Measurements from ENCODE around the gene AGPAT3. TPM values are rescaled to one million over a fixed set of nuclear protein-coding genes. Genes with fewer than 3 reads are reported as not detected.

Gene AGPAT3
- total RNA-seq, 5 donors from 2014 or later (not counting 1 experiment from before 2014, with no cell fraction given): 48.4 to 77.2 (median 65.1) TPM

DNA sequence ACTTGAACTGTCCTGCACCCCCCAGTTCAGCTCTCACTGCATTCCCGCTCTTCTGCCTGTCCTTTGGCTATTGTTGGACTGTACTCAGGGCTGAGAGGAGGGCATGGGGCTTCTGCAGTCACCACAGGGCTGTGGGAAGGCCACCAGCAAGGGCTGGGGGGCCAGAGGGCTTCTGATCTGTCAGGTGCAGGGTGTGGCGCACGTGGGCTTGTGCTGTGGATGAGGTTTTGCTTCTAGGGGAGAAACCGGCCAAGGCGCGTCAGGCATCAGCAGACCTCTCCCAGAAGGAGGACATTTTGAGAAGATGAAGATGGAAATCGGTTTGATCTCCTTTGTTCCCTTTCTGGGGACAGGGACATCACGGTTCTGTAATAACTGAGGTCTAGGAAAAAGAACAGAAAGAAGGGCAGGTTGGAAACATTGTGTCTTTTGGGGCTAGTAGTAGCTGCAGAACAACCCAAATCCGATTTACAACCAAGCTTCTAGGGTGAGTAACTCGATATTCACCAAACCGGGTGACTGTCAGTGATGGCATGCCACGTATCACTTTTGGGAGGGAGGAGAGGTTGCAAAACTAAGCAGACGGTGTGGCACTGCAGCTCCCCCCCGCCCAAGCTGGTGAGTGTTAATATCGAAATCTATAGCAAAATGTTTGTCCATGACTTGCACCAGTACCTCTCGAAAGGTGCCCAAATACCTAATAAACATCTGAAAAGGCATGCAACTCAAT is 40.9 kb downstream of the AGPAT3 start:
- Mint-ChIP-seq H3K9me3 (no peaks in the 10 kb centered on the region), H3K4me1 (peaks cover 23 to 40% (median 26%) of the 10 kb centered on the region in 3 donors), H3K27ac (no peak overlapping the region), H3K4me3 (no peak overlapping the region), H3K36me3 (peaks cover 28% of the 10 kb centered on the region), H3K27me3 (no peaks in the 10 kb centered on the region)
- CTCF ChIA-PET: no interaction called here
- H3K27me3 ChIP-seq (replicated peaks in 1 of 2; ENCODE audit: control insufficient read depth in 2 of 2, extremely low read depth in 1 of 2, insufficient read depth in 2 of 2, low read length in 1 of 2): no peaks in the 10 kb centered on the region
- H3K4me1 ChIP-seq (ENCODE audit: control insufficient read depth in 1 of 2, extremely low read depth in 1 of 2, insufficient read depth in 2 of 2, low read length in 2 of 2): peaks cover 0 to 8% of the 10 kb centered on the region in 2 experiments
- H3K4me3 ChIP-seq (ENCODE audit: control insufficient read depth in 1 of 2, extremely low read depth in 1 of 2, low read length in 1 of 2): no peak overlapping the region
- WGBS (ENCODE audit: insufficient coverage): 93% methylated on average over 11 of the region's 16 CpGs
- ATAC-seq (replicated peaks in 1 of 4) (no peak), DNase-seq (no peak)
- H3K27ac ChIP-seq (ENCODE audit: low read length): no peak overlapping the region
- H3K36me3 ChIP-seq (ENCODE audit: control insufficient read depth in 2 of 2, extremely low read depth in 1 of 2, insufficient read depth in 1 of 2, low read length in 1 of 2): peaks cover 22 to 29% of the 10 kb centered on the region in 2 donors
- H3K9me3 ChIP-seq: no peaks in the 10 kb centered on the region
- POLR2A ChIA-PET: no interaction called here

GRCh38 chr21:43906585-43907370 is 41.8 kb downstream of the AGPAT3 start:
- Histone ChIP-seq H3K27ac (ENCODE audit: low read length) (no peak overlapping the region), H3K4me3 (ENCODE audit: control insufficient read depth in 1 of 2, extremely low read depth in 1 of 2, low read length in 1 of 2) (no peak overlapping the region), H3K4me1 (ENCODE audit: control insufficient read depth in 1 of 2, extremely low read depth in 1 of 2, insufficient read depth in 2 of 2, low read length in 2 of 2) (peaks cover 0 to 8% of the 10 kb centered on the region in 2 experiments), H3K9me3 (no peaks in the 10 kb centered on the region), H3K27me3 (replicated peaks in 1 of 2; ENCODE audit: control insufficient read depth in 2 of 2, extremely low read depth in 1 of 2, insufficient read depth in 2 of 2, low read length in 1 of 2) (no peaks in the 10 kb centered on the region), H3K36me3 (ENCODE audit: control insufficient read depth in 2 of 2, extremely low read depth in 1 of 2, insufficient read depth in 1 of 2, low read length in 1 of 2) (peaks cover 26 to 28% of the 10 kb centered on the region in 2 donors)
- Mint-ChIP-seq H3K36me3 (peaks cover 33% of the 10 kb centered on the region), H3K27ac (no peak overlapping the region), H3K4me3 (no peak overlapping the region), H3K27me3 (no peaks in the 10 kb centered on the region), H3K9me3 (no peaks in the 10 kb centered on the region), H3K4me1 (peaks cover 26 to 40% (median 28%) of the 10 kb centered on the region in 3 donors)
- ChIA-PET POLR2A (no interaction called here), CTCF (interaction anchor here in 1 of 2 donors (0.7 kb wide), 1 partner anchor 63 kb away, joined by 4 read pairs; no protein-coding TSS in a partner anchor)
- no peak for DNase-seq
- ATAC-seq (replicated peaks in 1 of 4): no peak
- 98% methylated on average over 18 of the region's 26 CpGs for WGBS (ENCODE audit: insufficient coverage)

DNA sequence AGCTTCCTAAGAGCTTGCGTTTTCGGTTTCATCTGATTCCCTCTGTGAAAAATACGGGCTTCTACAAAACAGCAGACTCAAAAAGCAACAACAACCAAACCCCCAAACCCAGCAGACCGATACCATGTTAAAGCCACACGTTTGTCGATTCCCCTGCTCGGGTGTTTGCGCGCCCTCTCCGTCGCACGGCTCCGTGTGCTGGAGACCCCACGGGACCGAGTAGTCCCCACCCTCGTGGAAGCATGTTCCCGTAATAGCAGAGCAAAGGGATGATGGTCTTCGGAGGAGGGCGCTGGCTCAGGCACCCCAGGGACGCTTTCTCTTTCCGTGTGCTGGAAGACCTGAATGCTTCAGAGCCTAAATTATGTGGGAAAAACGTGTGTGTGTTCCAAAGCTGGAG is 42.7 kb downstream of the AGPAT3 start:
- Histone ChIP-seq H3K4me1 (ENCODE audit: control insufficient read depth in 1 of 2, extremely low read depth in 1 of 2, insufficient read depth in 2 of 2, low read length in 2 of 2) (peaks cover 0 to 8% of the 10 kb centered on the region in 2 experiments), H3K36me3 (ENCODE audit: control insufficient read depth in 2 of 2, extremely low read depth in 1 of 2, insufficient read depth in 1 of 2, low read length in 1 of 2) (peaks cover 30 to 34% of the 10 kb centered on the region in 2 donors), H3K27ac (ENCODE audit: low read length) (no peak overlapping the region), H3K9me3 (no peaks in the 10 kb centered on the region), H3K4me3 (ENCODE audit: control insufficient read depth in 1 of 2, extremely low read depth in 1 of 2, low read length in 1 of 2) (no peak overlapping the region), H3K27me3 (replicated peaks in 1 of 2; ENCODE audit: control insufficient read depth in 2 of 2, extremely low read depth in 1 of 2, insufficient read depth in 2 of 2, low read length in 1 of 2) (no peaks in the 10 kb centered on the region)
- no peak overlapping the region for H3K4me3 Mint-ChIP-seq
- ATAC-seq (replicated peaks in 1 of 4) (no peak), DNase-seq (no peak)
- H3K36me3 Mint-ChIP-seq: peaks cover 41% of the 10 kb centered on the region
- peaks cover 3 to 7% (median 5%) of the 10 kb centered on the region in 3 donors for H3K9me3 Mint-ChIP-seq
- H3K27me3 Mint-ChIP-seq: no peaks in the 10 kb centered on the region
- WGBS (ENCODE audit: insufficient coverage): 93% methylated on average over 21 of the region's 22 CpGs
- ChIA-PET POLR2A (no interaction called here), CTCF (no interaction called here)
- peaks cover 21 to 37% (median 21%) of the 10 kb centered on the region in 3 donors for H3K4me1 Mint-ChIP-seq
- H3K27ac Mint-ChIP-seq: no peak overlapping the region

GRCh38 chr21:43908167-43908566 is 43.1 kb downstream of the AGPAT3 start:
- H3K27ac Mint-ChIP-seq: peak overlapping the region in 1 of 2 donors; percentile 28

GRCh38 chr21:43909741-43910400 is 44.8 kb downstream of the AGPAT3 start:
- Histone ChIP-seq H3K4me1 (ENCODE audit: control insufficient read depth in 1 of 2, extremely low read depth in 1 of 2, insufficient read depth in 2 of 2, low read length in 2 of 2) (peaks cover 0 to 12% of the 10 kb centered on the region in 2 experiments), H3K27me3 (replicated peaks in 1 of 2; ENCODE audit: control insufficient read depth in 2 of 2, extremely low read depth in 1 of 2, insufficient read depth in 2 of 2, low read length in 1 of 2) (no peaks in the 10 kb centered on the region), H3K4me3 (ENCODE audit: control insufficient read depth in 1 of 2, extremely low read depth in 1 of 2, low read length in 1 of 2) (no peak overlapping the region), H3K36me3 (ENCODE audit: control insufficient read depth in 2 of 2, extremely low read depth in 1 of 2, insufficient read depth in 1 of 2, low read length in 1 of 2) (peaks cover 15 to 25% of the 10 kb centered on the region in 2 donors), H3K27ac (ENCODE audit: low read length) (no peak overlapping the region), H3K9me3 (no peaks in the 10 kb centered on the region)
- Mint-ChIP-seq H3K27ac (peak overlapping the region in 1 of 2 donors; percentile 9), H3K4me3 (no peak overlapping the region), H3K9me3 (peaks cover 3 to 10% (median 8%) of the 10 kb centered on the region in 3 donors), H3K36me3 (peaks cover 32% of the 10 kb centered on the region), H3K4me1 (peaks cover 21 to 28% (median 25%) of the 10 kb centered on the region in 3 donors), H3K27me3 (no peaks in the 10 kb centered on the region)
- no peak for ATAC-seq (replicated peaks in 1 of 4)
- POLR2A ChIA-PET: no interaction called here
- DNase-seq: no peak
- CTCF ChIA-PET: no interaction called here
- WGBS (ENCODE audit: insufficient coverage): 89% methylated on average over 16 of the region's 19 CpGs

More at GRCh38 chr21:43908167-43908566, 43.1 kb downstream of the AGPAT3 start:
- no peaks in the 10 kb centered on the region for H3K27me3 ChIP-seq (replicated peaks in 1 of 2; ENCODE audit: control insufficient read depth in 2 of 2, extremely low read depth in 1 of 2, insufficient read depth in 2 of 2, low read length in 1 of 2)
- Mint-ChIP-seq H3K4me3 (no peak overlapping the region), H3K9me3 (peaks cover 3 to 10% (median 8%) of the 10 kb centered on the region in 3 donors), H3K27me3 (no peaks in the 10 kb centered on the region), H3K4me1 (peaks cover 18 to 33% (median 21%) of the 10 kb centered on the region in 3 donors), H3K36me3 (peaks cover 41% of the 10 kb centered on the region)
- H3K9me3 ChIP-seq: no peaks in the 10 kb centered on the region
- WGBS (ENCODE audit: insufficient coverage): 93% methylated on average over 8 of the region's 8 CpGs
- H3K27ac ChIP-seq (ENCODE audit: low read length): no peak overlapping the region
- CTCF ChIA-PET: no interaction called here
- ATAC-seq (replicated peaks in 1 of 4): no peak
- POLR2A ChIA-PET: interaction anchor here in 1 of 2 donors (0.5 kb wide), 1 partner anchor 358 kb away, joined by 4 read pairs; no protein-coding TSS in a partner anchor
- H3K36me3 ChIP-seq (ENCODE audit: control insufficient read depth in 2 of 2, extremely low read depth in 1 of 2, insufficient read depth in 1 of 2, low read length in 1 of 2): peaks cover 28 to 34% of the 10 kb centered on the region in 2 donors
- DNase-seq: no peak
- H3K4me3 ChIP-seq (ENCODE audit: control insufficient read depth in 1 of 2, extremely low read depth in 1 of 2, low read length in 1 of 2): no peak overlapping the region
- peaks cover 0 to 8% of the 10 kb centered on the region in 2 experiments for H3K4me1 ChIP-seq (ENCODE audit: control insufficient read depth in 1 of 2, extremely low read depth in 1 of 2, insufficient read depth in 2 of 2, low read length in 2 of 2)

- Histone ChIP-seq H3K9me3 (no peaks in the 10 kb centered on the region), H3K4me1 (ENCODE audit: control insufficient read depth in 1 of 2, extremely low read depth in 1 of 2, insufficient read depth in 2 of 2, low read length in 2 of 2) (peaks cover 0 to 12% of the 10 kb centered on the region in 2 experiments), H3K4me3 (ENCODE audit: control insufficient read depth in 1 of 2, extremely low read depth in 1 of 2, low read length in 1 of 2) (no peak overlapping the region), H3K36me3 (ENCODE audit: control insufficient read depth in 2 of 2, extremely low read depth in 1 of 2, insufficient read depth in 1 of 2, low read length in 1 of 2) (peaks cover 15 to 22% of the 10 kb centered on the region in 2 donors), H3K27ac (ENCODE audit: low read length) (no peak overlapping the region), H3K27me3 (replicated peaks in 1 of 2; ENCODE audit: control insufficient read depth in 2 of 2, extremely low read depth in 1 of 2, insufficient read depth in 2 of 2, low read length in 1 of 2) (no peaks in the 10 kb centered on the region)
- DNase-seq (no peak), ATAC-seq (replicated peaks in 1 of 4) (no peak)
- H3K27ac Mint-ChIP-seq: peak overlapping the region; percentile 9 to 62
- H3K9me3 Mint-ChIP-seq: peaks cover 3 to 10% (median 8%) of the 10 kb centered on the region in 3 donors
- no peaks in the 10 kb centered on the region for H3K27me3 Mint-ChIP-seq
- WGBS (ENCODE audit: insufficient coverage): no CpG with 5 or more reads among the region's 7 CpGs
- H3K36me3 Mint-ChIP-seq: peaks cover 32% of the 10 kb centered on the region
- peaks cover 21 to 27% (median 25%) of the 10 kb centered on the region in 3 donors for H3K4me1 Mint-ChIP-seq
- CTCF ChIA-PET: interaction anchor here in 1 of 2 donors (0.6 kb wide), 1 partner anchor 44 kb away, joined by 5 read pairs; no protein-coding TSS in a partner anchor
- POLR2A ChIA-PET: no interaction called here
- H3K4me3 Mint-ChIP-seq: no peak overlapping the region
Observed at GRCh38 chr21:43910460-43910859, 45.4 kb downstream of the AGPAT3 start.

Data from T-cell (primary cell).